AG04450 (cell line): ENCODE measurements around the gene TBC1D14. TPM values are rescaled to one million over a fixed set of nuclear protein-coding genes. Genes with fewer than 3 reads are reported as not detected.

Source experiments
- CTCF ChIA-PET: fragments of 300-600, 350-600 bp; formaldehyde crosslinking; extraction: SDS; loops from one replicate; lab custom pipeline; 2022; ENCODE audit warnings: antibody characterized with exemption, inconsistent platforms; lab: Charles Lee
- POLR2A ChIA-PET: fragments of 350-600 bp; formaldehyde crosslinking; extraction: SDS; loops from one replicate; lab custom pipeline; 2021; ENCODE audit warnings: antibody characterized with exemption, inconsistent platforms; lab: Yijun Ruan, JAX
- DNase-seq: peaks from one replicate; pipeline ENCODE4 v3.0.0-alpha.2; 2011; ENCODE audit warnings: low read depth, low spot score
- H3K27ac ChIP-seq: one replicate; pipeline ENCODE4 v1.5.1; 2012; ENCODE audit warnings: low read depth, low read length, control low read depth
- H3K27me3 ChIP-seq: one replicate; pipeline ENCODE4 v1.6.0; 2012; ENCODE audit warnings: low read length; ENCODE audit not compliant: control insufficient read depth, insufficient read depth
- H3K4me3 ChIP-seq: 2 replicates; pipeline ENCODE4 v1.5.1; 2011; ENCODE audit warnings: mild to moderate bottlenecking, low read depth, low read length, control low read depth
- H3K9me3 ChIP-seq: 2 replicates; pipeline ENCODE4 v1.5.1; 2012; ENCODE audit warnings: low read length; ENCODE audit not compliant: control insufficient read depth, insufficient read depth
- polyA plus RNA-seq: library from polyadenylated mRNA; depleted of rRNA; stranded (reverse); fragments of >200 nt; gene quantifications from 2 replicates; pipeline ENCODE4 v1.2.3, GENCODE V29; 2011
- TF ChIP-seq, protein P1 (sequence below): IDR thresholded peaks from 2 replicates; pipeline ENCODE4 v1.5.1; 2011; ENCODE audit warnings: low read depth, low read length, control low read depth, inconsistent platforms

The TBC1D14 gene
- polyA plus RNA-seq, 1 experiment: 46.3 TPM

DNA sequence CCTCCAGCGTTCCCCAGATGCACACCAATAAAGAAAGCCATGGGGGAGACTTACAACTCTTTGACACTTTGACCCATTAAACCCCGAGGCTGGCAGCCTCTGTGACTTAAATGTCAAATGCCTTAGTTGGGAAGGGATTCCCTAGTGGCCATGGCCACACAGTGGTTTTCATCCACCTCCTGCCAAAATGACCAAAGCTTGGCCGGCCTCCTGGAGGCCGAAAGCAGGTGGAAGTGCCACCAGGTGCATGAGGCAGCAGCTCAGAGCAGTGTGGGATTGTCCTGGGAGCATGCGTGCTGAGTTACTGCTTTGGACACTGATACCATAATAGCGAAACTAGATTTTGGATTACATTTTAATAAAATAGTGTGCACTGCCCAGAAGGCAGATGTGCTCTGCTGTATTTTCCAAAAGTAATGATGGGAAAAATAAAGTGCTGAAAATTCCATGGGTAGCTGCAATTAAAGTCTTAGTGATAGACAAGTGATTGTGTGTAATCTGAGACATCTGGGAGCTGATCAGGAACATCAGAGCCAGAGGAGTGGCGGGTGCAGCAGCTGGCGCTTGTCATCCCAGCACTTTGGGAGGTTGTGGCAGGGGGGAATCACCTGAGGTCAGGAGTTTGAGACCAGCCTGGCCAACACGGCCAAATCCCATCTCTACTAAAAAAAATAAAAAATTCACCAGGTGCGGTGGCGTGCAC, 93.7 kb downstream of the TBC1D14 start:
- no peak overlapping the region for H3K4me3 ChIP-seq
- CTCF ChIA-PET: no interaction called here

DNA sequence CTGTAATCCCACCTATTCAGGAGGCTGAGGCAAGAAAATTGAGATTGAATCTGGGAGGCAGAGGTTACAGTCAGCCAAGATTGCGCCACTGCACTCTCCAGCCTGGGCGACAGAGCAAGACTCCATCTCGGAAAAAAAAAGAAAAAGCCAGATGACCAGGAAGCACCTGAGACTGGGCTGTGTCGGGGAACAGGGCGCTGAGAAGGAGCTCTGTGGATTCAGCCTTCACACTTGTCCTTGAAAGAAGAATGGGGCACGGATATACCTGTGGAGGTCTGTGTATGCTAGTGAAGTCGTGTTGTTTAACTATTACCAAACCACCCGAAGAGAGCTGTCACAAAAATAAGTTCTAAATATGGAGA, 94.2 kb downstream of the TBC1D14 start:
- ChIA-PET CTCF (interaction anchor here (0.6 to 1.0 kb wide), 2 partner anchors 30 to 39 kb away, joined by 3 read pairs; a partner anchor contains a TSS), POLR2A (interaction anchor here (0.6 kb wide), 1 partner anchor 198 kb away, joined by 3 read pairs; no protein-coding TSS in a partner anchor)

More for the DNA sequence above, 93.7 kb downstream of the TBC1D14 start:
- no peak for DNase-seq
- Histone ChIP-seq H3K27ac (no peak overlapping the region), H3K27me3 (no peaks in the 10 kb centered on the region), H3K9me3 (no peaks in the 10 kb centered on the region)
- POLR2A ChIA-PET: no interaction called here
- TF ChIP-seq, protein P1, sequence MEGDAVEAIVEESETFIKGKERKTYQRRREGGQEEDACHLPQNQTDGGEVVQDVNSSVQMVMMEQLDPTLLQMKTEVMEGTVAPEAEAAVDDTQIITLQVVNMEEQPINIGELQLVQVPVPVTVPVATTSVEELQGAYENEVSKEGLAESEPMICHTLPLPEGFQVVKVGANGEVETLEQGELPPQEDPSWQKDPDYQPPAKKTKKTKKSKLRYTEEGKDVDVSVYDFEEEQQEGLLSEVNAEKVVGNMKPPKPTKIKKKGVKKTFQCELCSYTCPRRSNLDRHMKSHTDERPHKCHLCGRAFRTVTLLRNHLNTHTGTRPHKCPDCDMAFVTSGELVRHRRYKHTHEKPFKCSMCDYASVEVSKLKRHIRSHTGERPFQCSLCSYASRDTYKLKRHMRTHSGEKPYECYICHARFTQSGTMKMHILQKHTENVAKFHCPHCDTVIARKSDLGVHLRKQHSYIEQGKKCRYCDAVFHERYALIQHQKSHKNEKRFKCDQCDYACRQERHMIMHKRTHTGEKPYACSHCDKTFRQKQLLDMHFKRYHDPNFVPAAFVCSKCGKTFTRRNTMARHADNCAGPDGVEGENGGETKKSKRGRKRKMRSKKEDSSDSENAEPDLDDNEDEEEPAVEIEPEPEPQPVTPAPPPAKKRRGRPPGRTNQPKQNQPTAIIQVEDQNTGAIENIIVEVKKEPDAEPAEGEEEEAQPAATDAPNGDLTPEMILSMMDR: no peak

DNA sequence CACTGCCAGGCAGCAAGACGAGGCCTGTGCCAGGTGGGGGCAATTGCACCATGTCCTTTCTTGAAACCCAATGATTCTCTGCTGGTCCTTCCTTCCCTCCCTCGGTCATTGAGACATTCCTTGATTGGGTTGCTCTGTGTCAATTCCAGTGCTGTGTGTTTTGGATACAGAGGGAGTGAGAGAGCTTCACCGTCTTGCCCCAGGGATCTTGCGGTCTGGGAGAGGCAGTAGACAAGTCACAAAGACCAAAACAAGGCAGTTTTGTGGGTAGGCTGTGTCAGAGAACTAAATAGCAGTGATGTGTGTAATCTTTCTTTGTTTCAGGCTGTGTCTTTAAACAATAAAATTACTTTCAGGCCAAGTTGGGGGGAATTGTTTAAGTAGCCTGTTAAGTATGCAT, 94.7 kb downstream of the TBC1D14 start:
- TF ChIP-seq, protein P1: no peak
- ChIA-PET POLR2A (interaction anchor here (0.6 kb wide), 1 partner anchor 198 kb away, joined by 3 read pairs; no protein-coding TSS in a partner anchor), CTCF (interaction anchor here (0.6 to 1.0 kb wide), 3 partner anchors 30 to 153 kb away, joined by 3 read pairs; a partner anchor contains a TSS)
- Histone ChIP-seq H3K9me3 (no peaks in the 10 kb centered on the region), H3K27ac (no peak overlapping the region), H3K4me3 (no peak overlapping the region), H3K27me3 (no peaks in the 10 kb centered on the region)
- DNase-seq: no peak

More for the DNA sequence above, 94.2 kb downstream of the TBC1D14 start:
- H3K4me3 ChIP-seq: no peak overlapping the region
- TF ChIP-seq, protein P1: no peak
- no peaks in the 10 kb centered on the region for H3K27me3 ChIP-seq
- H3K27ac ChIP-seq: no peak overlapping the region
- H3K9me3 ChIP-seq: no peaks in the 10 kb centered on the region
- no peak for DNase-seq

DNA sequence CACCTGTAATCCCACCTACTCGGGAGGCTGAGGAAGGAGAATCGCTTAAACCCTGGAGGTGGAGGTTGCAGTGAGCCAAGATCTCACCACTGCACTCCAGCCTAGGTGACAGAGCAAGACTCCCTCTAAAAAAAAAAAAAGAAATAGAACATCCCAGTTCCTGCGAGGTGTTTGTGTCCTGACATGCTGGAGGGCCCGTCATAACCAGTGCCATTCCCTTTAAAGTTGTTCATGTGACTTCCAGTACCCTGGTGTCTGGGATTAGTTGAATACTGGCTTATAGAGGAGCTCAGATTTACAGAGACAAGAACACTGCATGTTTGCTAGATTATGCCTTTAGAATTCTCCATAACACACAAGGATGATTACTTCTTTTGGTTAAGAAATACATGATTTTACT, 95.9 kb downstream of the TBC1D14 start:
- ChIA-PET POLR2A (no interaction called here), CTCF (interaction anchor here (2.3 kb wide), 1 partner anchor 131 kb away, joined by 8 read pairs; no protein-coding TSS in a partner anchor)
- TF ChIP-seq, protein P1: no peak
- no peak overlapping the region for H3K4me3 ChIP-seq
- no peak for DNase-seq
- H3K27me3 ChIP-seq: no peaks in the 10 kb centered on the region
- no peak overlapping the region for H3K27ac ChIP-seq
- H3K9me3 ChIP-seq: no peaks in the 10 kb centered on the region

DNA sequence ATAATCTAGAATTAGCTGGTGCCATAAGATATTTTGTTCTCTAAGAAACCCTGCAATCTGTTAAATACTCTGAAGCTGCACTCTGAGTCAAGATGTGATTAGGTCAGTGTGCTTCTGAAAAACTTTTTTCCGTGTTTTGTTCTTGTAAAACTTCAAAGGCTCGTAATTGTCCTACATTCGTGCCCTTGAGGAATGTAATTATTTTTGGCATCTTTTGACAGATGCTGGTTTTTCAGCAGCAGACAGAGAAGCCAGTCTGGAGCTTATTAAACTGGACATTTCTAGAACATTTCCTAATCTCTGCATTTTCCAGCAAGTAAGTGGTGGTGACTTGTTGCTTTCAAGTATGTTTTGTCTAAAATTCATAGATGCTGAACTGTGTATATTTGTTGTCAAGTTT, 96.8 kb downstream of the TBC1D14 start:
- no peak for DNase-seq
- POLR2A ChIA-PET: no interaction called here

More for the DNA sequence above, 96.8 kb downstream of the TBC1D14 start:
- CTCF ChIA-PET: interaction anchor here (1.6 to 2.3 kb wide), 2 partner anchors 32 to 132 kb away, joined by 6 to 8 read pairs; no protein-coding TSS in a partner anchor
- Histone ChIP-seq H3K27me3 (no peaks in the 10 kb centered on the region), H3K9me3 (no peaks in the 10 kb centered on the region), H3K4me3 (no peak overlapping the region), H3K27ac (no peak overlapping the region)
- TF ChIP-seq, protein P1: no peak
